ENCODE data around the gene PHLDB2.

The PHLDB2 gene

DNA sequence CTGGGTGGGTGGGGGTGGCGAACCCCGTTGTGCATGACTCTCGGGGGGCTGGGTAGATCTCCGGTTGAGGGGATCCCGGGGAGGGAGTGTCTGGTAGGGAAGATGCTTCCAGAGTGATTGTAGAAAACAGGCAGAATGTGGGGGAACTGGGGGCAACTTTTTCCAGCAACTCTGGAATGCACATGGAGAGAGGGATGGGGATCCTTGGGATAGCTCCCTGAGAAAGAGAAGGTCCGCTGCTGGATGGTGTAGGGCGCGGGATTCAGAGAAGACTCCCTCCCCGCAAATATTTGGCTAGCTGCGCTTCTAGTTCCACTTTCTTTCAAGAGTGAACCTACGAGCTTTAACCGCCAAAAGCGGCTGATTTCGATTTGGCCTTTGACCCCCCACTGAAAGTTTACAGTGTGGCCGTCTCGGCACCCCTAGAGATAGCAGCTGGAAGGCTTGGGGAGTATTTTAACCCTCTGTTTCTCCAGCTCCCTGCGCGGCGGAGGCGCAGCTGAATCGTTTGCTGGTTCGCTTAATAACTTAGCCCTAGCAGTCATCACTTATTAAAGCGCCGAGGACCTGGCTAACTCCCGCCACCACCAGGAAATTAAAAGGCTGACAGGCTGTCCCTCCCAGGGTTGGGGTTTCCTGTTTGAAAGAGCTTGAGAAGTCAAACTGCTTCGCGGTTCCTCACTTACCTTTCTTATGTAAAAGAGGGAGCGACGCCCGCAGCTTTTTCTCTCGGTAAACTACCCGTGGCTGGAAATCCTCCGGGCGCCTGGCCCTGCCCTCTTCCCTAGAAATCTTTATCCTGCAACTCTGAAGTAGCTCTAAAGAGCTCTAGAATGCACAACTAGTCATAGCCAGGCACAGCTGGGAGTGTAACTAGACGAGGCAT, 1.2 kb downstream of the PHLDB2 start:
- TF ChIP-seq ZNF274 (IDR thresholded peaks at IDR 0.05; ENCODE audit: low read depth, low read length) = no peak
- H3K4me3 ChIP-seq (ENCODE audit: low read length) = peak overlapping the region; percentile 76

DNA sequence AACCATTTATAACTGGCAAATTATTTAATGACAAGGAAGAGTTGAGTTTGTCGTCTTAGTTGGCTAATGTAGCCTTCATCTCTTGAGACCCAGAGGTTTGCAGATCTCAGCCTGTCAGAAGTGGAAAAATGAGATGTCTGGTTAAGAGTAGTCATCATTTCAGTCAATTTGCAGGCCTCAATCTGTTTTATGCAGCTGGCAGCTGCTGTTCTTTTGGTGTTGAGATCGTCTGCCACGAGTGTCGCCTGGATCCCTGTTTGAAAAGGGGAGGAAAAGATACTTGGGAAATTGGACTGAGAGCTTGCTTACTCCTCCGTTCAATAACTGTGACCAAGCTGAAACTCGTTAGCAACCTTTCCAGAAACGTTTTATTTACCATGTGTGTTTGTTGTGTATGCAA, 2.3 kb downstream of the PHLDB2 start:
- H3K4me3 ChIP-seq (ENCODE audit: low read length) = no peak overlapping the region
- no peak for TF ChIP-seq ZNF274 (IDR thresholded peaks at IDR 0.05; ENCODE audit: low read depth, low read length)

DNA sequence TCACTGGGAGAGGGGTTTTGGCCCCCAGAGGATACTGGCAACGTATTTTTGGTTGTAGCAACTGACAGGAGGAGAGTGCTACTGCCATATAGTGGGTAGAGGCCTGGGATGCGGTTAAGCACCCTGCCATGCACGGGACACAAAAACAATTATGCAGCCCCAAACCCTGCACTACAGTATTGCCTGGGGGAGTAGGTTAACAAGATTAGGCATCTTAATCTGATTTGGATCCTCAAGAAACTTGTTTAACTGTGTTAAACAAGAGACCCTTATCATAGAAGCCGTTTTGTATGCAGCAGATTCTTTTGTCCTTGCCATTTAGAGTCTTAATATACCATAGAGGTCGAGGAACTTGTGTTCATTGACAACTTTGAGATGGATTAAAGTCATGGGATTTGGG, 3.4 kb downstream of the PHLDB2 start:
- H3K4me3 ChIP-seq (ENCODE audit: low read length) = no peak overlapping the region
- TF ChIP-seq ZNF274 (IDR thresholded peaks at IDR 0.05; ENCODE audit: low read depth, low read length) = no peak

DNA sequence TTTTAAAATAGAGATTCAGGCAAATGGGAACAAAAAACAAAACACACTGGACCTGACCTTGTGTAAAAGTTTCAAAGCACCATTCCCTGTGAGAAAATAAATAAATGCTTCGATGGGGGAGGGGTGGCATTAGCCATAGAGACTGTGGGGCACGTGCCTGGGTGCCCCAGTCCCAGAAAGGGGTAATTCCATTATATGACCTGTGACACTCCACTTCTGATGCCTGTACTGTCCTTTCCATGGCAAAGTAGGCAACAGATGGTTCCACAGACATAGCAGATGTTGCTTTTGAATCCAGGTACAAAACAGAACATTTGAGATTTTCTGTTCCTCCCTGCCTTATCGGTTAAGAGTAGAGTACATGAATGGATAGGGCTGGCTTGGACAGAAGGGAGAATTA, 3.9 kb downstream of the PHLDB2 start:
- TF ChIP-seq ZNF274 (IDR thresholded peaks at IDR 0.05; ENCODE audit: low read depth, low read length) = no peak
- H3K4me3 ChIP-seq (ENCODE audit: low read length) = no peak overlapping the region

- no peak for TF ChIP-seq ZNF274 (IDR thresholded peaks at IDR 0.05; ENCODE audit: low read depth, low read length)
- no peak overlapping the region for H3K4me3 ChIP-seq (ENCODE audit: low read length)
These were observed 5.1 kb downstream of the PHLDB2 start for GRCh38 chr3:111863942-111864694.

DNA sequence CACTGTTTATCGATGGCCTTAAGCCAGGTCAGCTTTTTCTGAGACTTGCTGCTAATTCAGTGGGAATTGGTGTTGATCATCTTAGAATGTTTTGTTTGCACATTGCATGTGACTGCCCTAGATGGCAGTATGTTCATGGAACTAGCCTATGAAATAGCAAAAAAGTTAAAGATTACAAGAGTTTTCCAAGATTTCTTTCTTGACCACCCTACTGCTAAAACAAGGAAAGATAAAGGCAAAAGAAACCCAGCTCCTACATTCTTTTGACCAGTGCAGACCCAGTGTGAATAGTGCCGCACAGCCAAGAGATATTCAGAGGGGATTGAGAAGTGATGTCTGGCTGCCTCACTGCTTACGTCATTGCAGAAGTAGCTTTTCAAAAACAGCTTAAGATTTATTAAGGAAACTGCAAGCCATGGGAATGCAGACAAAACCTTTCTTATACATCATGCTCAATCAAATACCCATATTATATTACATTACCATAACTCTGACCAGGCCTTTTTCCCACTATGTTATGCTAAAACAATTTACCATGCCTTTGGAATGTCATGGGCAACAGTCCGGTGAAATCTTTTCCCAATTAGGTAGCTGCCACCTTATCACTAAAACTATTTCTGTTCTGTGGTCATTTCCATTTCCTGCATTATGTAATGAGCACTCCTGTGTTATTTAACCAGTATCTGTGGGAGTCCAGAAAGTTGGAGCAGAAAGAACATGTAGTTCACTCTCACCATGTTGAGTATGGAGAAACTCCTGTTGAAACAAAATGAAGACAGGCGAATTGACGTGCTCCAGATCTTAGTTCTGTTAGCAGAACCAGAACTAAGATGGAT, 6.0 kb downstream of the PHLDB2 start:
- TF ChIP-seq ZNF274 (IDR thresholded peaks at IDR 0.05; ENCODE audit: low read depth, low read length) = no peak
- H3K4me3 ChIP-seq (ENCODE audit: low read length) = no peak overlapping the region

DNA sequence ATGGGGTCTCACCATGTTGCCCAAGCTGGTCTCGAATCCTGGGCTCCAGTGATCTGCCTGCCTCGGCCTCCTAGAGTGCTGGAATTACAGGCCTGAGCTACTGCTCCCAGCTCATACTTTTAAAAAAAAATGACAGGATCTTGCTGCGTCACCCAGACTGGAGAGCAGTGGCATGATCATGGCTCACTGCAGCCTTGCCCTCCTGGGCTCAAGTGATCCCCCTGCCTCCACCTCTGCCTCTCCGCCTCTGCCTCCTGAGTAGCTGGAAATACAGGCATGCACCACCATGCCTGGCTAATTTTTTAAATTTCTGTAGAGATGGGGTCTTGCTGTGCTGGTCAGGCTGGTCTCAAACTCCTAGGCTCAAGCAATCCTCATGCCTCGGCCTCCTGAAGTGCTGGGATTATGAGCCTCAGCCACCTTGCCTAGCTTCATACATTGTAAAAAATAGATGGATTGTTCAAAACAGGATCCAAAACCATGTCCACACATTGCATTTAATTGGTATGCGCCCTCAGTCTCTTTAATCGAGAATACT, 8.9 kb downstream of the PHLDB2 start:
- no peak overlapping the region for H3K4me3 ChIP-seq (ENCODE audit: low read length)
- no peak for TF ChIP-seq ZNF274 (IDR thresholded peaks at IDR 0.05; ENCODE audit: low read depth, low read length)

- TF ChIP-seq ZNF274 (IDR thresholded peaks at IDR 0.05; ENCODE audit: low read depth, low read length) = no peak
- no peak overlapping the region for H3K4me3 ChIP-seq (ENCODE audit: low read length)
These were observed 11.6 kb downstream of the PHLDB2 start for GRCh38 chr3:111870620-111871019.

DNA sequence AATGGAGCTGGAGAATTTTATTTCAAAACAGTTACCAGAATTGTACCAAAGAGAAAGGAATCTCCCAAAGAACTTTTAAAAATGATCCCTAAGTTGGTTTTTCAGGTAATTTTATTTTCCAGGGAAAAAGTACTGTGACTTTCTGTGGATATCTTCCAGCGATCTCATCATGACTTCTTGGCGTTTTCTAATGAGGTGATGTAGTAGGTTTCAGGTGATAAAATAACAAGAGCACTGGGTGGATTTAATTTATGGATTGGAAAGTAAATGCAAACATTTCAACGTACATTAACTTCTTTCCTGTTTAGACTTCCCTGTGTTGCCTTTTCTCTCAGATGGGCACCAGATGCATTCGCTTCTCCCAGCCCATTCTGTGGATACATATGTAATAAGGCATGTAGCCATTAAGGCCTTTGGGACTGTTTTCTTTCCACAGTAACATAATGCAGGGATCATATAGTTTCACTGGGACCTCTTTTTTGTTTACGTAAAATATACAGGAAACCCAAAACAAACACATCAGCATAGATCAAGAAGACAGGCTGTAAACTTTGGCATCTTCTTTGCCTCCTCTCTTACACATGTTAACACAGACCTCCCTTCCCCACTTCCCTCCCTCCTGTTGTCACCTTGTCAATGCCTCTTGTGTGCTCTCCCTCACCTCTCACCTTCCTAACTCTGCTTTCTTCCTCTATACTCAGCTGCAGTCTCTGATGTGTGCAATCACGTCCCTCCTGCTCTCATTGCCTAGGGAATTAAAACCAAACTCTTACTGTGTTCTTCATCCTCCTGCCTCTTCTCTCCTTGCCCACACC, 13.0 kb downstream of the PHLDB2 start:
- no peak for TF ChIP-seq ZNF274 (IDR thresholded peaks at IDR 0.05; ENCODE audit: low read depth, low read length)
- H3K4me3 ChIP-seq (ENCODE audit: low read length) = no peak overlapping the region

- no peak for TF ChIP-seq ZNF274 (IDR thresholded peaks at IDR 0.05; ENCODE audit: low read depth, low read length)
- H3K4me3 ChIP-seq (ENCODE audit: low read length) = no peak overlapping the region
These were observed 13.9 kb downstream of the PHLDB2 start for GRCh38 chr3:111872979-111873378.

- no peak overlapping the region for H3K4me3 ChIP-seq (ENCODE audit: low read length)
- TF ChIP-seq ZNF274 (IDR thresholded peaks at IDR 0.05; ENCODE audit: low read depth, low read length) = no peak
These were observed 15.2 kb downstream of the PHLDB2 start for GRCh38 chr3:111874177-111874820.

DNA sequence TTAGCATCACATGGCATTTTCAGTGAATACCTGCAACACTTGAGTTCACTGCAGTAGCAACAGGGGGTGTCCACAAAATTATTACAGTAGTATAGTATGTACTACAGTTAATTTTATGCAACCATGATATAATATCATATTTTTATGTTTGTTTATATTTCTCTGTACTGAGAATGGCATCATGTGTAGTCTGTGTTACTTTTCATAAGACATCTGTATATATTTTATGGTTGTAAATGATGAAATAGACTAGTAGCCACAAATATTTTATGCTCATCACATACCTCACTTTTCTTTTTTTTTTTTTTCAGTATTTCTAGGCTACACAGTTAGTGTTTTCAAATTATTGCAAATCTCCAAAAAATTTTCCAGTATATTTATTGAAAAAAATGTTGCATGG, 22.4 kb downstream of the PHLDB2 start:
- H3K4me3 ChIP-seq (ENCODE audit: low read length) = no peak overlapping the region
- TF ChIP-seq ZNF274 (IDR thresholded peaks at IDR 0.05; ENCODE audit: low read depth, low read length) = no peak

GRCh38 chr3:111882194-111882593, 23.1 kb downstream of the PHLDB2 start:
- H3K4me3 ChIP-seq (ENCODE audit: low read length) = no peak overlapping the region
- TF ChIP-seq ZNF274 (IDR thresholded peaks at IDR 0.05; ENCODE audit: low read depth, low read length) = no peak

All from GM08714 (cell line).